ENCODE measurements around the gene SH3TC1. TPM values are rescaled to one million over a fixed set of nuclear protein-coding genes. Genes with fewer than 3 reads are reported as not detected.

SH3TC1 gene
- total RNA-seq, 1 donor from 2014 or later = 32.1 TPM

GRCh38 chr4:8260656-8261111 lies 61.6 kb downstream of the SH3TC1 start:
- FAIRE-seq = no peak
- no peaks in the 10 kb centered on the region for H3K27me3 ChIP-seq (ENCODE audit: control insufficient read depth, insufficient read depth, low read length)
- H3K4me3 ChIP-seq (ENCODE audit: low read depth, low read length) = no peak overlapping the region
- TF ChIP-seq, protein P1, sequence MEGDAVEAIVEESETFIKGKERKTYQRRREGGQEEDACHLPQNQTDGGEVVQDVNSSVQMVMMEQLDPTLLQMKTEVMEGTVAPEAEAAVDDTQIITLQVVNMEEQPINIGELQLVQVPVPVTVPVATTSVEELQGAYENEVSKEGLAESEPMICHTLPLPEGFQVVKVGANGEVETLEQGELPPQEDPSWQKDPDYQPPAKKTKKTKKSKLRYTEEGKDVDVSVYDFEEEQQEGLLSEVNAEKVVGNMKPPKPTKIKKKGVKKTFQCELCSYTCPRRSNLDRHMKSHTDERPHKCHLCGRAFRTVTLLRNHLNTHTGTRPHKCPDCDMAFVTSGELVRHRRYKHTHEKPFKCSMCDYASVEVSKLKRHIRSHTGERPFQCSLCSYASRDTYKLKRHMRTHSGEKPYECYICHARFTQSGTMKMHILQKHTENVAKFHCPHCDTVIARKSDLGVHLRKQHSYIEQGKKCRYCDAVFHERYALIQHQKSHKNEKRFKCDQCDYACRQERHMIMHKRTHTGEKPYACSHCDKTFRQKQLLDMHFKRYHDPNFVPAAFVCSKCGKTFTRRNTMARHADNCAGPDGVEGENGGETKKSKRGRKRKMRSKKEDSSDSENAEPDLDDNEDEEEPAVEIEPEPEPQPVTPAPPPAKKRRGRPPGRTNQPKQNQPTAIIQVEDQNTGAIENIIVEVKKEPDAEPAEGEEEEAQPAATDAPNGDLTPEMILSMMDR (IDR thresholded peaks at IDR 0.05; ENCODE audit: insufficient read depth, low read length, severe bottlenecking) = no peak
- peak; percentile 51 for DNase-seq (ENCODE audit: low read depth)
- no peaks in the 10 kb centered on the region for H3K36me3 ChIP-seq (ENCODE audit: control insufficient read depth, insufficient read depth, low read length)

DNA sequence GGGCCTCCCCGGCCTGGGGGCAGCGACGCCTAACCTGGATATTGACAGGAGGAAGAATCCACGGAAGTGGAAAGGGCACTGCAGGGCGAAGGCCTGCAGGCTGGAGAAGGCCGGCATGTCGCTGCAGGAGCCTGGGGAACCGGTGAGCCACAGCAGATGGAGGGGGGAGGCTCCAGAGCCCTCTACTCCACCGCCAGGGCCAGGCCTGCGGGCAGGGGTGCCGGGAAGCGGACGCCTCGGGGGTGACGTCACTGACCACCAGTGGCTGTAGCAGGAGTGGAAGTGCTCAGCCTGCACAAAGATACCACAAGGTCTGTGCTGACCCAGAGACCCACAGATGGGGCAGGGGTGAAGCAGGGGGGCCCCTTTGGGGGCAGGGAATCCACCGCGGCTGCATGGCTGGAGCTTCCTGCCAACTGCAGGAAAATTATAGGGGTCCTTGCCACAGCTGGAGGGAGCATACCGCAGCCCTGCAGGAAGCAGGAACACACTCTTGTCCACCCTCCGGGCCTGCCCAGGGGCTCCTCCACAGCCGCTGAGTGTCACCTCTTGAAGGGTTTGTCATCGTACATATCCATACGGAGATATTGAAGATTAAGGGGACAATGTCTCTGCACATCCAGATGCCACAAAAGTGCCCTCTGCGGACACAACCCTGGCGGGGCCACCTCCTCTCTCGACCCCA lies 62.9 kb downstream of the SH3TC1 start:
- H3K36me3 ChIP-seq (ENCODE audit: control insufficient read depth, insufficient read depth, low read length) = no peaks in the 10 kb centered on the region
- no peak for DNase-seq (ENCODE audit: low read depth)
- no peak overlapping the region for H3K4me3 ChIP-seq (ENCODE audit: low read depth, low read length)
- TF ChIP-seq, protein P1 (IDR thresholded peaks at IDR 0.05; ENCODE audit: insufficient read depth, low read length, severe bottlenecking) = no peak
- no peaks in the 10 kb centered on the region for H3K27me3 ChIP-seq (ENCODE audit: control insufficient read depth, insufficient read depth, low read length)
- no peak for FAIRE-seq

GRCh38 chr4:8262637-8263322 lies 63.7 kb downstream of the SH3TC1 start:
- H3K27me3 ChIP-seq (ENCODE audit: control insufficient read depth, insufficient read depth, low read length) = no peaks in the 10 kb centered on the region
- DNase-seq (ENCODE audit: low read depth) (no peak), FAIRE-seq (no peak)
- TF ChIP-seq, protein P1 (IDR thresholded peaks at IDR 0.05; ENCODE audit: insufficient read depth, low read length, severe bottlenecking) = no peak
- H3K36me3 ChIP-seq (ENCODE audit: control insufficient read depth, insufficient read depth, low read length) = no peaks in the 10 kb centered on the region
- no peak overlapping the region for H3K4me3 ChIP-seq (ENCODE audit: low read depth, low read length)

DNA sequence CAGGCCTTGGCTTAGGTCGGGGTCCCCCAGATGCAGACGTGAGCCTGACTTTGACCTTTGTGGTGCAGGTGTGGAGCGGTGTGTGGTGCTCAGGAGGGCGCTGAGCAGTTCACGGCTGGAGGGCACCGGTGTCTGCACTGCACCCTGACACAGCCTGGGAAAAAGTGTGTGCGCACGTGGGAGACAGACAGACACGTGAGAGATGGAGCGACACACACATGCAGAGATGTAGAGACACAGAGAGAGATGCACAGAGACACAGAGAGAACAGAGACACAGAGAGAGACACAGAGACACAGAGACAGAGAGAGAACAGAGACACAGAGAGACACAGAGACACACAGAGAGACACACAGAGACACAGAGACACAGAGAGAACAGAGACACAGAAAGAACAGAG lies 64.3 kb downstream of the SH3TC1 start:
- Histone ChIP-seq H3K36me3 (ENCODE audit: control insufficient read depth, insufficient read depth, low read length) (no peaks in the 10 kb centered on the region), H3K27me3 (ENCODE audit: control insufficient read depth, insufficient read depth, low read length) (no peaks in the 10 kb centered on the region), H3K4me3 (ENCODE audit: low read depth, low read length) (no peak overlapping the region)
- DNase-seq (ENCODE audit: low read depth) = no peak
- TF ChIP-seq, protein P1 (IDR thresholded peaks at IDR 0.05; ENCODE audit: insufficient read depth, low read length, severe bottlenecking) = no peak
- FAIRE-seq = peak; percentile 40

- Histone ChIP-seq H3K27me3 (ENCODE audit: control insufficient read depth, insufficient read depth, low read length) (no peaks in the 10 kb centered on the region), H3K36me3 (ENCODE audit: control insufficient read depth, insufficient read depth, low read length) (no peaks in the 10 kb centered on the region), H3K4me3 (ENCODE audit: low read depth, low read length) (no peak overlapping the region)
- FAIRE-seq = no peak
- DNase-seq (ENCODE audit: low read depth) = no peak
- TF ChIP-seq, protein P1 (IDR thresholded peaks at IDR 0.05; ENCODE audit: insufficient read depth, low read length, severe bottlenecking) = no peak
These were observed 65.0 kb downstream of the SH3TC1 start for GRCh38 chr4:8264106-8264505.

All from bronchial epithelial cell (primary cell).